HG02852 (cell line): Measurements from ENCODE around the gene LRRK1.

Source experiments
- ATAC-seq: cut with Tn5 transposase; IDR thresholded peaks from one replicate; pipeline ENCODE4 v1.9.1; 2021; ENCODE audit warnings: mild to moderate bottlenecking, moderate library complexity; ENCODE audit not compliant: unreplicated experiment

The LRRK1 gene

GRCh38 chr15:100932676-100933348, 13.7 kb downstream of the LRRK1 start:
- ATAC-seq, result no peak

GRCh38 chr15:100934166-100934565, 15.0 kb downstream of the LRRK1 start:
- no peak for ATAC-seq

GRCh38 chr15:100934726-100935125, 15.6 kb downstream of the LRRK1 start:
- peak; percentile 37 for ATAC-seq

- no peak for ATAC-seq
These were observed 18.0 kb downstream of the LRRK1 start for GRCh38 chr15:100937171-100937570.

GRCh38 chr15:100939791-100940190, 20.6 kb downstream of the LRRK1 start:
- ATAC-seq, result no peak

GRCh38 chr15:100940767-100941379, 21.7 kb downstream of the LRRK1 start:
- ATAC-seq, result peak; percentile 69

- peak; percentile 77 for ATAC-seq
These were observed 22.4 kb downstream of the LRRK1 start for GRCh38 chr15:100941536-100941935.

- ATAC-seq, result no peak
These were observed 23.7 kb downstream of the LRRK1 start for GRCh38 chr15:100942656-100943425.

GRCh38 chr15:100944244-100944895, 25.2 kb downstream of the LRRK1 start:
- no peak for ATAC-seq

GRCh38 chr15:100944986-100945385, 25.8 kb downstream of the LRRK1 start:
- ATAC-seq, result no peak

GRCh38 chr15:100947760-100948429, 28.7 kb downstream of the LRRK1 start:
- ATAC-seq, result no peak

- ATAC-seq, result no peak
These were observed 29.2 kb downstream of the LRRK1 start for GRCh38 chr15:100948430-100948762.

- no peak for ATAC-seq
These were observed 30.5 kb downstream of the LRRK1 start for GRCh38 chr15:100949691-100950090.

- ATAC-seq, result no peak
These were observed 32.8 kb downstream of the LRRK1 start for GRCh38 chr15:100951965-100952364.

- no peak for ATAC-seq
These were observed 33.4 kb downstream of the LRRK1 start for GRCh38 chr15:100952566-100952965.

- ATAC-seq, result peak; percentile 55
These were observed 39.3 kb downstream of the LRRK1 start for GRCh38 chr15:100958326-100959065.

- ATAC-seq, result peak; percentile 10
These were observed 40.2 kb downstream of the LRRK1 start for GRCh38 chr15:100959066-100960050.

GRCh38 chr15:100966997-100967396, 47.8 kb downstream of the LRRK1 start:
- no peak for ATAC-seq
